Lower leg skin (tissue), 3 donors: Measurements from ENCODE around the gene MAN1C1.

Experiments used
- POLR2A ChIP-seq, 2 donors: fragments of 450-650 bp; IDR thresholded peaks; one replicate each; pipeline ENCODE4 v1.6.1; 2016 to 2017; ENCODE audit warnings: antibody characterized with exemption in 2 of 2, mild to moderate bottlenecking in 1 of 2, moderate library complexity in 1 of 2
- TF ChIP-seq, protein P1 (sequence below), 3 donors: fragments of 450-650 bp; IDR thresholded peaks; one replicate each; pipeline ENCODE4 v1.5.1; 2016; ENCODE audit warnings: antibody characterized with exemption in 3 of 3, mild to moderate bottlenecking in 3 of 3, moderate library complexity in 2 of 3

DNA sequence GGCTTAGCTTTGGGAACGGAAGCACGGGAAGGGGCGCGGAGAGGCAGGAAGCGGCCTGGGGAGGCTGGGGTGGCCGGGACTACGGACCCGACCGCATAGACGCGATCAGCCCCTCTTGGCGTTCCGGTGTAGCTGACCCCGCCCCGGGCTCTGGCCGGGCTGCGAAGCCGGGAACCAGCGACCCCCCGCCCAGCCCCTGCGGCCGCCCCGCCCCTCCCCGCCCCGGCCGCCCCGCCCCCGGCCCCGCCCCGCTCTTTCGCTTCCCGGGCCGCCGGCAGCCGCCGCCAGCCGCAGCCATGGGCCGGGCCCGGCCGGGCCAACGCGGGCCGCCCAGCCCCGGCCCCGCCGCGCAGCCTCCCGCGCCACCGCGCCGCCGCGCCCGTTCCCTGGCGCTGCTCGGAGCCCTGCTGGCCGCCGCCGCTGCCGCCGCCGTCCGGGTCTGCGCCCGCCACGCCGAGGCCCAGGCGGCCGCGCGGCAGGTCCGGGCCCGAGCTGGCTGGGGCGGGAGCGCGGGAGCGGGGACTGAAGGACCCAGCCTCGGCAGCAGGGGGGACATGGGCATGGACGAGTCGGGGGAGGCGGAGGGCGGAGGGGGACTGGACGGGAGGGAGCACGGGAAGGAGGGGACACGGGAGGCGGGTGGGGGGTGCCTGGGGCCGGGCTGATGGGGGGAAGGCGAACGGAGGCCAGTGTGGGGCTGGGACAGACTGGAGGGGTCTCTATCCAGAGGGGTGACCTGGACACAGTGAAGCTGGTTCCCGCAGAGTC is 183.5 kb downstream of the MAN1C1 start, which contains the start of gene SELENON:
- TF ChIP-seq, protein P1, sequence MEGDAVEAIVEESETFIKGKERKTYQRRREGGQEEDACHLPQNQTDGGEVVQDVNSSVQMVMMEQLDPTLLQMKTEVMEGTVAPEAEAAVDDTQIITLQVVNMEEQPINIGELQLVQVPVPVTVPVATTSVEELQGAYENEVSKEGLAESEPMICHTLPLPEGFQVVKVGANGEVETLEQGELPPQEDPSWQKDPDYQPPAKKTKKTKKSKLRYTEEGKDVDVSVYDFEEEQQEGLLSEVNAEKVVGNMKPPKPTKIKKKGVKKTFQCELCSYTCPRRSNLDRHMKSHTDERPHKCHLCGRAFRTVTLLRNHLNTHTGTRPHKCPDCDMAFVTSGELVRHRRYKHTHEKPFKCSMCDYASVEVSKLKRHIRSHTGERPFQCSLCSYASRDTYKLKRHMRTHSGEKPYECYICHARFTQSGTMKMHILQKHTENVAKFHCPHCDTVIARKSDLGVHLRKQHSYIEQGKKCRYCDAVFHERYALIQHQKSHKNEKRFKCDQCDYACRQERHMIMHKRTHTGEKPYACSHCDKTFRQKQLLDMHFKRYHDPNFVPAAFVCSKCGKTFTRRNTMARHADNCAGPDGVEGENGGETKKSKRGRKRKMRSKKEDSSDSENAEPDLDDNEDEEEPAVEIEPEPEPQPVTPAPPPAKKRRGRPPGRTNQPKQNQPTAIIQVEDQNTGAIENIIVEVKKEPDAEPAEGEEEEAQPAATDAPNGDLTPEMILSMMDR (IDR thresholded peaks at IDR 0.05), result no peak
- TF ChIP-seq POLR2A (IDR thresholded peaks at IDR 0.05), result no peak
